HG02870 (cell line): ENCODE measurements around the gene TCAF1.

Experiments
- ATAC-seq: cut with Tn5 transposase; IDR thresholded peaks from one replicate; pipeline ENCODE4 v1.9.1; 2021; ENCODE audit warnings: mild to moderate bottlenecking, moderate library complexity; ENCODE audit not compliant: unreplicated experiment

TCAF1 gene

GRCh38 chr7:143901668-143902331 is at the start of gene TCAF1:
TCAF1 (minus strand) TSS chr7:143902176; CDS start chr7:143876608, 25,568 bp downstream.
- peak; percentile 90 for ATAC-seq

GRCh38 chr7:143948733-143949132 is 46.8 kb upstream of the TCAF1 start:
- no peak for ATAC-seq

- no peak for ATAC-seq
Measured at GRCh38 chr7:143947111-143947510, 45.1 kb upstream of the TCAF1 start.

GRCh38 chr7:143945423-143945822 is 43.4 kb upstream of the TCAF1 start:
- ATAC-seq, result no peak

- no peak for ATAC-seq
Measured at GRCh38 chr7:143938379-143939243, 36.6 kb upstream of the TCAF1 start.

GRCh38 chr7:143936087-143937009 is 34.4 kb upstream of the TCAF1 start:
- ATAC-seq, result no peak

GRCh38 chr7:143934526-143935325 is 32.8 kb upstream of the TCAF1 start, which contains the start of gene OR2F2:
OR2F2 (plus strand) TSS chr7:143935233; CDS start chr7:143935233, 0 bp downstream.
- ATAC-seq, result no peak

GRCh38 chr7:143931739-143932138 is 29.8 kb upstream of the TCAF1 start:
- no peak for ATAC-seq

GRCh38 chr7:143929224-143929920 is 27.4 kb upstream of the TCAF1 start:
- peak; percentile 65 for ATAC-seq

- ATAC-seq, result no peak
Measured at GRCh38 chr7:143924851-143925250, 22.9 kb upstream of the TCAF1 start.

- ATAC-seq, result no peak
Measured at GRCh38 chr7:143914938-143915652, 13.1 kb upstream of the TCAF1 start.

- no peak for ATAC-seq
Measured at GRCh38 chr7:143913945-143914615, 12.1 kb upstream of the TCAF1 start.

- ATAC-seq, result no peak
Measured at GRCh38 chr7:143910473-143911248, 8.7 kb upstream of the TCAF1 start.

GRCh38 chr7:143909863-143910262 is 7.9 kb upstream of the TCAF1 start:
- no peak for ATAC-seq

GRCh38 chr7:143908120-143908519 is 6.1 kb upstream of the TCAF1 start:
- no peak for ATAC-seq

GRCh38 chr7:143906895-143907294 is 4.9 kb upstream of the TCAF1 start:
- no peak for ATAC-seq

GRCh38 chr7:143906151-143906550 is 4.2 kb upstream of the TCAF1 start:
- no peak for ATAC-seq

GRCh38 chr7:143905509-143905908 is 3.5 kb upstream of the TCAF1 start:
- no peak for ATAC-seq
